Activated T-helper 1 cell treated with anti-CD3 and anti-CD28 coated beads, Interleukin-12 subunit alpha, Interleukin-12 subunit beta, Interleukin-2, Interleukin-4 antibody, amounts not matched to agents 30 ng/mL and 10 ng/mL and 1 ng/mL, durations not matched to agents 14 hours and 24 hours and 36 hours (primary cell): ENCODE measurements around the gene LGALS16. TPM values are rescaled to one million over a fixed set of nuclear protein-coding genes. Genes with fewer than 3 reads are reported as not detected.

Experiments
- DNase-seq: peaks from one replicate; pipeline ENCODE4 v3.0.0; 2021; ENCODE audit warnings: low spot score
- H3K27ac Mint-ChIP-seq: one replicate; pipeline ENCODE4 v1.8.0; 2021; ENCODE audit warnings: mild to moderate bottlenecking, mixed read lengths
- H3K27me3 Mint-ChIP-seq: one replicate; pipeline ENCODE4 v1.8.0; 2022; ENCODE audit warnings: mild to moderate bottlenecking, moderate library complexity, mixed read lengths; ENCODE audit not compliant: insufficient read depth
- H3K36me3 Mint-ChIP-seq: one replicate; pipeline ENCODE4 v1.8.0; 2021; ENCODE audit warnings: low read depth, mixed read lengths
- H3K4me1 Mint-ChIP-seq: one replicate; pipeline ENCODE4 v1.8.0; 2021; ENCODE audit warnings: low read depth, mixed read lengths
- H3K4me3 Mint-ChIP-seq: one replicate; pipeline ENCODE4 v1.8.0; 2021; ENCODE audit warnings: mild to moderate bottlenecking, moderate library complexity, mixed read lengths
- H3K9me3 Mint-ChIP-seq: one replicate; pipeline ENCODE4 v1.8.0; 2021; ENCODE audit warnings: mixed read lengths
- intact Hi-C: fragments of 100-400 bp; cut with micrococcal nuclease; formaldehyde crosslinking; loops from one replicate; pipeline ENCODE4 v1.15.1; 2024
- total RNA-seq: library from RNA; stranded (reverse); gene quantifications from 2 replicates; pipeline ENCODE4 v1.2.3, GENCODE V29; 2022

Gene LGALS16
- total RNA-seq, 1 donor from 2014 or later = not detected

GRCh38 chr19:39708594-39708993 is 52.9 kb downstream of the LGALS16 start:
- H3K27ac Mint-ChIP-seq = no peak overlapping the region

DNA sequence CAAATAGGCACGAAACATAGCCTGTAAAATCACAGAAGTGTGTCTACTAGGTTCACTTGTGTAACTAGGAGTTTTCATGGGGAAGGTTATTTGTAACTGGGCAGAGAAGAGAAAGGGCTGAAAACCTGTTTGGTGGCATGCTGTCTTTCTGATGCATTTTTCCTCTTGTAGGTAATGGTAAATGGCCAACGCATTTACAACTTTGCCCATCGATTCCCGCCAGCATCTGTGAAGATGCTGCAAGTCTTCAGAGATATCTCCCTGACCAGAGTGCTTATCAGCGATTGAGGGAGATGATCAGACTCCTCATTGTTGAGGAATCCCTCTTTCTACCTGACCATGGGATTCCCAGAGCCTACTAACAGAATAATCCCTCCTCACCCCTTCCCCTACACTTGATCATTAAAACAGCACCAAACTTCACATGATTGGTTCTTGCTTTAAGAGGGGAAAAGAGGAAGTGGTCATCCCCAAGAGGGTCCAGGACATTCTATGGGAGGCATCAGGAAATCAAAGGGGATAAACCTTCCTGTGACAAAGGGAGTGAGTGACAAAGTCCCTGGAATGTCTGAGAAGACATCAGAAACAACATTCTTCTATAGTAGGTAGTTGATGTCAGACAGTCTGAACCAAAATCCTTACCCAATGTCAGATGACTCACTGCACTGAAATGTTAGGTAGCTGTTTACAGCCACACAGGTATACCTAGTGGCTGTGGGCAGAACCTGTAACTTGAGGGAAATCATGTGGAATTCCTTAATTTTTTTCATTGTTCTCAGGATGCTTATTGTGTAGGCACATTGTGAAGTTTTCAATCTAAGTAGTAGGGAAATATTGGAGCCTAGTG is 53.5 kb downstream of the LGALS16 start:
- DNase-seq = no peak
- Mint-ChIP-seq H3K27ac (no peak overlapping the region), H3K27me3 (peaks cover 2% of the 10 kb centered on the region), H3K4me3 (no peak overlapping the region), H3K4me1 (peaks cover 40% of the 10 kb centered on the region), H3K36me3 (peaks cover 12% of the 10 kb centered on the region), H3K9me3 (peaks cover 35% of the 10 kb centered on the region)
- intact Hi-C loops = no loop called here

More at GRCh38 chr19:39708594-39708993, 52.9 kb downstream of the LGALS16 start:
- Mint-ChIP-seq H3K36me3 (peaks cover 12% of the 10 kb centered on the region), H3K4me3 (no peak overlapping the region), H3K9me3 (peaks cover 35% of the 10 kb centered on the region), H3K4me1 (peaks cover 43% of the 10 kb centered on the region), H3K27me3 (peaks cover 1% of the 10 kb centered on the region)
- DNase-seq = no peak
- intact Hi-C loops = no loop called here

Other genes starting within 250 kb of the LGALS16 start
- gene ZFP36, start 249.1 kb upstream of the LGALS16 start, total RNA-seq = 31.2 and 32.0 TPM in 2 replicates
- 43.9 and 47.3 TPM in 2 replicates for gene PLEKHG2, start 243.2 kb upstream of the LGALS16 start, total RNA-seq
- 2,440 and 2,532 TPM in 2 replicates for gene RPS16, start 220.0 kb upstream of the LGALS16 start, total RNA-seq
- 200 and 203 TPM in 2 replicates for gene SUPT5H, start 210.3 kb upstream of the LGALS16 start, total RNA-seq
- 121 and 127 TPM in 2 replicates for gene TIMM50, start 175.1 kb upstream of the LGALS16 start, total RNA-seq
- 1.6 and 2.1 TPM in 2 replicates for gene DLL3, start 157.0 kb upstream of the LGALS16 start, total RNA-seq
- gene SELENOV, start 140.8 kb upstream of the LGALS16 start, total RNA-seq = not detected in 2 replicates
- gene EID2B, start 123.1 kb upstream of the LGALS16 start, total RNA-seq = 3.2 and 3.7 TPM in 2 replicates
- 17.0 and 17.6 TPM in 2 replicates for gene EID2, start 115.8 kb upstream of the LGALS16 start, total RNA-seq
- gene LGALS13, start 53.4 kb upstream of the LGALS16 start, total RNA-seq = not detected in 2 replicates
- gene LGALS14, start 48.6 kb downstream of the LGALS16 start, total RNA-seq = 0.56 TPM in 1 of 2 replicates, not detected in the other
- 2.3 and 2.6 TPM in 2 replicates for gene CLC, start 82.1 kb downstream of the LGALS16 start, total RNA-seq
- not detected in 2 replicates for gene LEUTX, start 122.9 kb downstream of the LGALS16 start, total RNA-seq
- 4.2 and 5.5 TPM in 2 replicates for gene DYRK1B, start 178.2 kb downstream of the LGALS16 start, total RNA-seq
- gene FBL, start 190.5 kb downstream of the LGALS16 start, total RNA-seq = 526 and 528 TPM in 2 replicates